ENCODE results near the gene FARP1.

DNA sequence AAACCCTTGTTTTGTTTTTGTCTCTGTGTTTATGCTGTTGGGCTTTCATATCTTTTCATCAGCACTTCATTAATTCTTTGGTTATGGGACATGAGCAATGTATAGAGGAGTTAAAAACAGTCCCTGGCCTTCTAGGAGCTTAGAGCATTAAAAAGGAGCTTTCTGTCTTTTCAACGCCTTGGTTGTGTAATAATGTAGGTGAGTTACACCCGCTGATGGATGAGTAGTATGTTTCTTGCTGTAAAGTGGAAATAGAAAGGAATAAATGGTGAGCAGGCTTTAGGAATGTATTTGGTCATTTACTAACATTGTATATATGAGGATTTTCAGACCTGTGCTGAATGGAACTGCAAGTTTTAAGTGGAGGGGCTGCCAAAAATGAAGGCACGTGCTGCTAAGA is 155.7 kb downstream of the FARP1 start:
- no peak for TF ChIP-seq POLR2A (IDR thresholded peaks at IDR 0.05)
- TF ChIP-seq, protein P1, sequence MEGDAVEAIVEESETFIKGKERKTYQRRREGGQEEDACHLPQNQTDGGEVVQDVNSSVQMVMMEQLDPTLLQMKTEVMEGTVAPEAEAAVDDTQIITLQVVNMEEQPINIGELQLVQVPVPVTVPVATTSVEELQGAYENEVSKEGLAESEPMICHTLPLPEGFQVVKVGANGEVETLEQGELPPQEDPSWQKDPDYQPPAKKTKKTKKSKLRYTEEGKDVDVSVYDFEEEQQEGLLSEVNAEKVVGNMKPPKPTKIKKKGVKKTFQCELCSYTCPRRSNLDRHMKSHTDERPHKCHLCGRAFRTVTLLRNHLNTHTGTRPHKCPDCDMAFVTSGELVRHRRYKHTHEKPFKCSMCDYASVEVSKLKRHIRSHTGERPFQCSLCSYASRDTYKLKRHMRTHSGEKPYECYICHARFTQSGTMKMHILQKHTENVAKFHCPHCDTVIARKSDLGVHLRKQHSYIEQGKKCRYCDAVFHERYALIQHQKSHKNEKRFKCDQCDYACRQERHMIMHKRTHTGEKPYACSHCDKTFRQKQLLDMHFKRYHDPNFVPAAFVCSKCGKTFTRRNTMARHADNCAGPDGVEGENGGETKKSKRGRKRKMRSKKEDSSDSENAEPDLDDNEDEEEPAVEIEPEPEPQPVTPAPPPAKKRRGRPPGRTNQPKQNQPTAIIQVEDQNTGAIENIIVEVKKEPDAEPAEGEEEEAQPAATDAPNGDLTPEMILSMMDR (IDR thresholded peaks at IDR 0.05): no peak
